GM18951 (cell line): ENCODE data around the gene C2CD5.

Experiments used
- POLR2A ChIP-seq: IDR thresholded peaks from 4 replicates; pipeline ENCODE4 v1.6.1; 2011; ENCODE audit warnings: mild to moderate bottlenecking; ENCODE audit not compliant: insufficient read length, insufficient read depth; ENCODE audit errors: extremely low read depth
- in situ Hi-C: fragments of 300-500 bp; cut with MboI; formaldehyde crosslinking; loops from one replicate; pipeline ENCODE4 v1.12.0; 2022; ENCODE audit warnings: low sequenced_read_pairs, mixed read lengths, inconsistent platforms; ENCODE audit not compliant: unreplicated experiment

The C2CD5 gene

DNA sequence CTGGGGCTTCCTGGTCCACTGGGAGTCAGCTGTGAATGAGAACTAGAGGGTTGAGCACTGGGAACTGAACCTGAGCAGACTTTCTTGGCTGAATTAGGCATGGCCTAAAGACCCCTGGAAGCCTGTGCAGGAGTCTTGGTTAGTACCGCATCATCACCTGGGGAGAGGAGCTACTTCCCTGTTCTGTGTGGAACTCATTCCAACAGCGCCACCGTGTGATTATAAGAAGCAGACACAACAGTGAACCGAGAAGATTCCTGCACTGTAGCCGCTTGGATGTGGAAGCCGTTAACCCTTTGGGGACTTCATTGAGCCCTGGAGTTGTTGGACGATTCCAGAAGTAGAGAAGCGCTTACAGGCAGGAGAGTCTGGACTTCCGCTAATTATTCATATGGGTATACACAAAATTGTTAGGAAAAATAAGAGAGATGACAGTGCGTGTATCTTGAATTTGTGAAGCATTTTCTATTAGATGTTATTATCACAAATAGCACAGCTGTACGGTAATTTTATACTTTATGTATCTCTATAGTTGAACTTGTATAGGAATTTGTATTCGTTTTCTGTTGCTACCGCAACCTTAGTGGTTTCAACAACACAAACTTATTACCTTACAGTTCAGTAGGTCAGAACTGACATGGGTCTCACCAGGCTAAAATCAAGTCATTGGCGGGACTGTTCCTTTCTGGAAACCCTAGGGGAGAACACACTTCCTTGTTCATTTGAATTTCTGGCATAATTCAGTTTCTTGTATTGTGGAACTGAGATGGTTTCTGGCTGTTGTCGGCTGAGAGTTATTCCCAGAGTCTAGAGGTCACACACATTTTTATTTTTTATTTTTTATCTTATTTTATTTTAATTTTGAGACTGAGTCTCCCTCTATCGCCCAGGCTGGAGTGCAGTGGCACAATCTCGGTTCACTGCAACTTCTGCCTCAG is 100.7 kb downstream of the C2CD5 start:
- no peak for TF ChIP-seq POLR2A

DNA sequence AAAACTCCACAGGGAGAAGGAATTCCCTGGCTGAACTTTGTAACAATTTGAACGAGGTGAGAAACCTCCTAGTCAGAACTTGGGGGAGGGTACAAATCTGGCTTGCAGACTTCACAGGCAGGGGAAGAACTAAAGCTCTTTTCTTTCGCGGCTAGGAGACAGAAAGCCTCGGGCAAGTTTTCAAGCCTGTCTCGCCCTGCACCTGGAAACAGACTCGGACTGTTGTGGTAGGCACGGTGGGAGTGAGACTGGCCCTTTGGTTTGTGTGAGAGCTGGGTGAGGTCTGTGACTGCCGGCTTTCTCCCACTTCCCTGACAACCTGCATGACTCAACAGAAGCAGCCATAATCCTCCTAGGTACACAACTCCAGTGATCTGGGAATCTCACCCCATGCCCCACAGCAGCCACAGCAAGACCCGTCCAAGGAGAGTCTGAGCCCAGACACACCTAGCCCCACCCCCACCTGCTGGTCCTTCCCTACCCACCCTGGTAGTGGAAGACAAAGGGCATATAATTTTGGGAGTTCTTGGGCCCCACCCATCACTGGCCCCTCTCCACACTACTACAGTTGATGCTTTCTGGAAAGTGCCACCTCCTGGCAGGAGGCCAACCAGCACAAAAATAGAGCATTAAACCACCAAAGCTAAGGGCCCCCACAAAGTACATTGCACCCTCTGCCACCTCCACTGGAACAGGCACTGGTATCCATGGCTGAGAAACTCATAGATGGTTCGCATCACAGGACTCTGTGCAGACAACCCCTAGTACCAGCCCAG is 107.1 kb downstream of the C2CD5 start:
- TF ChIP-seq POLR2A, result no peak
- in situ Hi-C loops, result loop anchor here (25.0 kb wide), 1 partner anchor 325 kb away; no protein-coding TSS in a partner anchor

More for the DNA sequence above, 100.7 kb downstream of the C2CD5 start:
- in situ Hi-C loops, result loop anchor here (25.0 kb wide), 1 partner anchor 331 kb away; no protein-coding TSS in a partner anchor

- no peak for TF ChIP-seq POLR2A
These were observed 108.8 kb downstream of the C2CD5 start for GRCh38 chr12:22435583-22435982.

DNA sequence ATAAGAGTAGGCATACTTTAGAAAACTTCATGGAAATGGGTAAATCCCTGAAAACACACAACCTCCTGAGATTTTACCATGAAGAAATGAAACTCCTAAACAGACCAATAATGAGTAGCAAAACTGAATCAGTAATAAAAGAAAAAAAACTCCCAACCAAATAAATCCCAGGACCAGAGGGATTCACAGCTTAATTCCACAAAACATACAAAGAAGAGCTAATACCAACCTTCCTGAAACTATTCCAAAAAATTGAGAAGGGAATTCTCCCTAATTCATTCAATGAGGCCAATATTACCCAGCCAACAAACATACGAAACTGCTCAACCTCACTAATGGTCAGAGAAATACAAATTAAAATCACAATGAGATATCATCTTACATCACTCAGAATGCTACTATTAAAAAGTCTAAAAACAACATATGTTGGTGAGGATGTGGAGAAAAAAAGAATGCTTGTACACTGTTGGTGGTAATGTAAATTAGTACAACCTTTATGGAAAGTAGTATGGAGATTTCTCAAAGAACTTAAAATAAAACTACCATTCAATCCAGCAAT is 112.6 kb downstream of the C2CD5 start:
- in situ Hi-C loops, result loop anchor here (25.0 kb wide), 1 partner anchor 319 kb away; no protein-coding TSS in a partner anchor
- no peak for TF ChIP-seq POLR2A

More at GRCh38 chr12:22435583-22435982, 108.8 kb downstream of the C2CD5 start:
- in situ Hi-C loops, result loop anchor here (25.0 kb wide), 1 partner anchor 323 kb away; no protein-coding TSS in a partner anchor

DNA sequence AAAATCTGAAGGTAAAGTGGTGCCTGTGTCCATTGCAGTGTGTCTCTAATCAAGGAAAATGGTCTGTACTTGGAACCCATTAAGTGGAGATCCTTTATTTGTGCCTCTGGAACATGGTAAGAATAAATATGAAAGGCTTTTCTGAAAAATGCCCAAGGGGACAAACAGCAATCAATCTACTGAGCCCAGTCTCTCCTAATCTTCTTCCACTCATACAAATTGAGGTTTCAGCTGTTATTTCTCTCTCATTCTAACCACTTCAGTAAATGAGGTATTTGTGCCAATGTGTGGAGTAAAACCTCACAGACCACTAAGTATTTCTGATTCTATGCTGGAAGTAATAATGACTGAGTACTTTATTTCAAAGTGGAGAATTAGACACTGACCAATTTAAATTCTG is 127.5 kb downstream of the C2CD5 start:
- in situ Hi-C loops, result no loop called here
- TF ChIP-seq POLR2A, result no peak

GRCh38 chr12:22415342-22416309 is 128.7 kb downstream of the C2CD5 start:
- in situ Hi-C loops, result no loop called here
- no peak for TF ChIP-seq POLR2A

DNA sequence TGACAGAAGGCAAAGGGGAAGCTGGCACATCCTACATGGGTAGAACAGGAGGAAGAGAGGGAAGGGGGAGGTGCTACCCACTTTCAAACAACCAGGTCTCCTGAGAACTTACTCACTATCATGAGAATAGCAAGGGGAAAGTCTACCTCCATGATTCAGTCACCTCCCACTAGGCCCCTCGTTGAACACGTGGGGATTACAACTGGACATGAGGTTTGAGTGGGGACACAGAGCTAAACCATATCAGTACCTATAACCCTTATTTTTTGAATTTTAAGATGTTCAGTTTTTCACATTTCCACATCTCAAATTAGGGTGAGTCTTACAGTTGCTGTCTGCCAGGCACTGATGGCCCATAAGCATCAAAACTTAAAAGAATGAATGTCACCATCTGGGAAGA is 129.6 kb downstream of the C2CD5 start:
- in situ Hi-C loops, result no loop called here
- TF ChIP-seq POLR2A, result no peak

DNA sequence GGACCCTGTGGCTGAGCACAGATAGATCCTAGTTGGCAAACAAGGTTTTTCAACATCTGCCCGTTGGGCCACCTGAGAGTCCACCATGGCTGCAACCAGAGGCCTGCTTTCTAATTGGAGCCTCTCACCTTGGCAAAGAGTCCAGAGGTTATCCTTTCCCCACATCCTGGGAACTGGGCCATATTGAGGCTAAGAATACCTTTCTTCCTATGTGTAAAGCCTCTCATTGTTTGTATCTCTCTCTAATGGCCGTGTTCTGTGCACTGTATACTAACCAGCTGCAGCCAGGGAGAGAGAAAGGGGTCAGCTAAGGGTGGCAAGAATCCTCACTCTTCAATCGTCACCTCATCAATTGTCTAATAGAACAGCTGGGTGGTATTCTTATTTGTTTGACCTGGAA is 130.8 kb downstream of the C2CD5 start:
- in situ Hi-C loops, result no loop called here
- no peak for TF ChIP-seq POLR2A

DNA sequence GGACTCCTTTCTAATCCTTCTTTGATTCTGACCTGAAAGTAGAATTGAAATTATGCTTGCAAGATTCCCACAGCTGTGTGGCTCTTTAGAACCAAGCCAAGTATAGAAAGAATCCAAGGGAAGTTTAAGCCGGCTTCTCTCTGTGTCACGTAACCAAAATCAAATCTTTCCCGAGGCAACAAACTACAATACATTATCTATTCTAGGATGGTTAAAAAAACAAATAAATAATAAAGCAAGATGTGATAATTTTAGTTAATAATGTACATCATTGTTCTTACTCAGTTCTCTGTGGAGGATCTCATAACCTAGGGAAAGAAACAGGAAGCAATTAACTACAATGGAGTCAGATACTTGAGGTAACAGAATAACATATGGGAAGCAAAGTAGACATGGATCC is 131.8 kb downstream of the C2CD5 start:
- in situ Hi-C loops, result no loop called here
- TF ChIP-seq POLR2A, result no peak

- TF ChIP-seq POLR2A, result no peak
- in situ Hi-C loops, result no loop called here
These were observed 133.9 kb downstream of the C2CD5 start for GRCh38 chr12:22410486-22410885.

DNA sequence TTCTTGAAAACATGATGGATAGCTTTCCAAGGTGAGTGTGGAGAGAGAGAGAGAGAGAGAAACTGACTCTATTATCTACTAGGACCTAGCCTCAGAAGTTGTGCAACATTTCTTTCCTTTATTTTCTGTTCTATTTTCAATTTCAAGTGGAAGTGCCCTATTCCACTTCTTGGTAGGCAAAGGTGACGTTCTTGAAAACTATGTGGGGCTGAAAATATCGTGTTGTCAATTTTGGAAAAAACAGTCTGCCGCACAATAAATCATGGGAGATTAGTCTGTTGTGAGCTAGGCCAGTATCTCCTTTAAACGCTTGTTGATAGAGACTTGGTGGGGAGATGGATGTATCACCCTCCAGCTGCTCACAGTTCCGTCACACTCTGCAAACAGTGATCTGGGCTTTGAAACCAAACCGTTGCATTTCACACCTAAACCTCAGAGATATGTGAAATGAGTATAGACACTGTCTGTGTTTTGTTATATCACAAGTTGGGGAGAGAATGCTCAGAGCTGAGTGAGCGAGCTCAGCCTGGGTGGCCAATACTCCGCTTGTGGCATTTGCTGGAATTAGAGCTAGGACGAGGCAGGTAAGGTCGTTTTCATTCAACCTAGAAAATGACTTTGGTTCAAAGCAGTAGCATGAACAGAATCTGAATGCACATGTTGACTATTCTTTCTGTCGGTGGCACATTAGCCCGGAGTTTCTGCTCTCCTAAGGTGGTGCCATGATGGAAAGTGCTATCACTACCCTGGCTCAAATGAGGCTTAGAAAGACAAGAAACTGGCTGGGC is 134.8 kb downstream of the C2CD5 start:
- in situ Hi-C loops, result no loop called here
- no peak for TF ChIP-seq POLR2A
